Measurements from ENCODE around the gene GPAM.

The GPAM gene

DNA sequence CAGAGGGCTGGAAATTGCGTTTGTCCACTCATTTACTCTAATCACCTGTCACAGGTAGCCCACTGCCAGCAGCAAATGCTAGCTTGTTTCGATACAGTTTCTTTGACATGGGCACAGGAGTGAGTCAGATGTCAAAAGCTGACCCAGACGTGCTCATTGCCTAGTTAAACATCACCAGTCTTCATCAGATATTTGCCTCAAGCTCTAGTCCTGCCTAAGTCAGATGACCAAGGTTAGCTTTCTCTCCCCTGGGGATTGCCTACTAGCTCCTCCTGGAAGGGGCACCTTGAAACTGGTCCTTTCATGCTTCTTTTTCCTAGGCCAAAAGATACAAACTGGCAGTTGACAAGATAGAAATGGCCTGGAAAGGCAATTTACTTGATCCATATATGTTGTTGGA is 35.2 kb downstream of the GPAM start:
- H3K27me3 ChIP-seq (ENCODE audit: control insufficient read depth, insufficient read depth, low read length) = no peaks in the 10 kb centered on the region
- H3K27ac ChIP-seq (ENCODE audit: low read depth, low read length) = no peak overlapping the region
- H3K9ac ChIP-seq (ENCODE audit: low read depth, low read length) = no peak overlapping the region
- no peaks in the 10 kb centered on the region for H3K4me1 ChIP-seq (ENCODE audit: control insufficient read depth, insufficient read depth, low read length)
- no peaks in the 10 kb centered on the region for H3K9me3 ChIP-seq (ENCODE audit: control insufficient read depth, insufficient read depth, low read length)
- H3K36me3 ChIP-seq (ENCODE audit: control insufficient read depth, insufficient read depth, low read length) = peaks cover 19% of the 10 kb centered on the region
- no peak overlapping the region for H3K4me3 ChIP-seq (ENCODE audit: low read depth, low read length)

DNA sequence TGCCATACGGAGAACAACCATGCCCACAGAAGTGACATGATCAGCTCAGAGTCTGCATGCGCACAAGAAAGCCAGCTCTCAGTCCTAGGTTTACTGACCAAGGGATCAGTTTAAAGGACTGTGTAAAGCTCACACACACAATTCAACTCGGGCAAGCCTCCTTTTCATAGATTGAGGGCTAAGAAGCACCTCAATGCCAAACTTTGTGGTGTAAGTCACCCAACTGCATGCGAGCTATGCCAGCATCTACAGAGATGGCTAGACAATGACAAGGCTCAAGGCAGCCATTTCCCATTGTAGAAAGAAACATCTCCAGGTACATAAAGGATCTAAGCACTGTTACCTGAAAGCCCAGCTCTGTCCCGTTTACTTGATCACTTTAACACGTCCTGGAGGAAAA is 36.8 kb downstream of the GPAM start:
- H3K4me3 ChIP-seq (ENCODE audit: low read depth, low read length) = no peak overlapping the region
- no peaks in the 10 kb centered on the region for H3K4me1 ChIP-seq (ENCODE audit: control insufficient read depth, insufficient read depth, low read length)
- H3K9me3 ChIP-seq (ENCODE audit: control insufficient read depth, insufficient read depth, low read length) = no peaks in the 10 kb centered on the region
- H3K27me3 ChIP-seq (ENCODE audit: control insufficient read depth, insufficient read depth, low read length) = no peaks in the 10 kb centered on the region
- H3K27ac ChIP-seq (ENCODE audit: low read depth, low read length) = no peak overlapping the region
- peaks cover 7% of the 10 kb centered on the region; the same call in 1 of the 2 replicates for H3K36me3 ChIP-seq (ENCODE audit: control insufficient read depth, insufficient read depth, low read length)
- no peak overlapping the region for H3K9ac ChIP-seq (ENCODE audit: low read depth, low read length)

DNA sequence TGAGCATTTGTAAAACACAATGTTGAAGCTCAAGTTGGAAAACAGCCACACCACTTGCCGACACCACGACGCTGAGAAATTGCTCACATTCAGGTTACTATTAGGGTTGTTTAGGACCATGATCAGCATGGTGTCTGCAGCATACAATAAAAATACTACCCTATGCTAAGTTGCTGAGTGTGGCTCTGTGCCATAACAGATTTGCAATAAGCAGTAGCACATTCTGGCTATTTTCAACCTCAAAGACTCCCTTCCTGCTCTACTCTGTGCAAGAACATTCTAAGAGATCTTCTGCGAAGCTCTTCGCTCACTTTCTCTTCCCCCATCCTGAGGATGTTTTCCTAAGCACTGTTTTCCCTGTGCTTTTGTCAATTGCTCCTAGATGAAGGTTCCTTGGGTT is 38.3 kb downstream of the GPAM start:
- no peak overlapping the region for H3K9ac ChIP-seq (ENCODE audit: low read depth, low read length)

DNA sequence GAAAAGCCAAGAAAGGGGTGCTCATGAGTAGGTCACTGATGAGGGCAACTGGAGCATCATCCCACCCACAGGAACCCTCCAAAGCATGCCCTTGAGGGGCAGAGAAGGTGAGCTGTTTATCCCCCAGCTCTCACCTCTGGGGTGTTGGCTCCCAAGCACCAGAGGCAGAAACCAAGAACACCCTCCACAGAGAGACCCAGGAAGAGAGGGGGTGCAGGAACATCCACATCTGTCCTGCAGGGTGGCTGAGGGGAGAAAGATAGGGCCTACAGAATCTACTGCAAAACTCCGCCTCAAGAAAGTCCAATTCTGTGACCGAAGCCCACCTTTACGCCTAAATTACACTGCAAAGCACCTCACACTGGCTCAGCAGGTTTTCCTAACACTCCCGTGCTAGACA is 40.1 kb downstream of the GPAM start:
- Histone ChIP-seq H3K9ac (ENCODE audit: low read depth, low read length) (no peak overlapping the region), H3K4me1 (ENCODE audit: control insufficient read depth, insufficient read depth, low read length) (no peaks in the 10 kb centered on the region), H3K36me3 (ENCODE audit: control insufficient read depth, insufficient read depth, low read length) (no peaks in the 10 kb centered on the region), H3K27me3 (ENCODE audit: control insufficient read depth, insufficient read depth, low read length) (no peaks in the 10 kb centered on the region), H3K4me3 (ENCODE audit: low read depth, low read length) (no peak overlapping the region), H3K27ac (ENCODE audit: low read depth, low read length) (no peak overlapping the region), H3K9me3 (ENCODE audit: control insufficient read depth, insufficient read depth, low read length) (no peaks in the 10 kb centered on the region)

More for the DNA sequence above, 38.3 kb downstream of the GPAM start:
- Histone ChIP-seq H3K4me3 (ENCODE audit: low read depth, low read length) (no peak overlapping the region), H3K36me3 (ENCODE audit: control insufficient read depth, insufficient read depth, low read length) (no peaks in the 10 kb centered on the region; the same call in 1 of the 2 replicates), H3K27me3 (ENCODE audit: control insufficient read depth, insufficient read depth, low read length) (no peaks in the 10 kb centered on the region), H3K4me1 (ENCODE audit: control insufficient read depth, insufficient read depth, low read length) (no peaks in the 10 kb centered on the region), H3K27ac (ENCODE audit: low read depth, low read length) (no peak overlapping the region), H3K9me3 (ENCODE audit: control insufficient read depth, insufficient read depth, low read length) (no peaks in the 10 kb centered on the region)

DNA sequence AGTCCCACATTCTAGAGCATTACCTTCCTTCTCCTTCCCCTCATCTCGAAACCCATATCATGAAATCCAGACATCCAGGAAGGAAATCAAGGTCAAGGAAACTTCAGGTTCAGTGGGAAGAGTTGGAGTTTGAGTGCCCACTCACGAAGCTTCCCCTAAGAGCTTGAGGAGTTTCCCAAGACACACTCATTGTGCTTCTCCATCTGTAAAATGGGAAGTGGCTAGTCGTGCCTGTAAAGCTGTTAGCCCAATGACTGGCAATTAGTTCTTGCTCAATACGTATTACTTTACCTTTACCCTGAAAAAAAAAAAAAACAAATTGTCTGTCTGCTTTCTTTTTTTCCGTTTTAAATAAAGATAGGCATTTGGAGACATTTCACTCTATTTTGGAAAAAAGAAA is 42.3 kb downstream of the GPAM start:
- Histone ChIP-seq H3K36me3 (ENCODE audit: control insufficient read depth, insufficient read depth, low read length) (no peaks in the 10 kb centered on the region), H3K27ac (ENCODE audit: low read depth, low read length) (no peak overlapping the region), H3K27me3 (ENCODE audit: control insufficient read depth, insufficient read depth, low read length) (no peaks in the 10 kb centered on the region), H3K4me1 (ENCODE audit: control insufficient read depth, insufficient read depth, low read length) (no peaks in the 10 kb centered on the region; the same call in 1 of the 2 replicates), H3K9ac (ENCODE audit: low read depth, low read length) (no peak overlapping the region), H3K9me3 (ENCODE audit: control insufficient read depth, insufficient read depth, low read length) (no peaks in the 10 kb centered on the region), H3K4me3 (ENCODE audit: low read depth, low read length) (no peak overlapping the region)

GRCh38 chr10:112140110-112140970 is 43.2 kb downstream of the GPAM start:
- H3K4me1 ChIP-seq (ENCODE audit: control insufficient read depth, insufficient read depth, low read length) = no peaks in the 10 kb centered on the region; the same call in 1 of the 2 replicates
- no peaks in the 10 kb centered on the region for H3K27me3 ChIP-seq (ENCODE audit: control insufficient read depth, insufficient read depth, low read length)
- H3K9ac ChIP-seq (ENCODE audit: low read depth, low read length) = no peak overlapping the region
- no peak overlapping the region for H3K4me3 ChIP-seq (ENCODE audit: low read depth, low read length)
- no peaks in the 10 kb centered on the region for H3K36me3 ChIP-seq (ENCODE audit: control insufficient read depth, insufficient read depth, low read length)
- no peaks in the 10 kb centered on the region for H3K9me3 ChIP-seq (ENCODE audit: control insufficient read depth, insufficient read depth, low read length)
- no peak overlapping the region for H3K27ac ChIP-seq (ENCODE audit: low read depth, low read length)

- Histone ChIP-seq H3K4me3 (ENCODE audit: low read depth, low read length) (no peak overlapping the region), H3K9me3 (ENCODE audit: control insufficient read depth, insufficient read depth, low read length) (no peaks in the 10 kb centered on the region), H3K27me3 (ENCODE audit: control insufficient read depth, insufficient read depth, low read length) (no peaks in the 10 kb centered on the region), H3K9ac (ENCODE audit: low read depth, low read length) (no peak overlapping the region), H3K27ac (ENCODE audit: low read depth, low read length) (no peak overlapping the region), H3K4me1 (ENCODE audit: control insufficient read depth, insufficient read depth, low read length) (no peaks in the 10 kb centered on the region; the same call in 1 of the 2 replicates), H3K36me3 (ENCODE audit: control insufficient read depth, insufficient read depth, low read length) (no peaks in the 10 kb centered on the region)
These were observed 44.4 kb downstream of the GPAM start for GRCh38 chr10:112139176-112139575.

GRCh38 chr10:112137154-112137987 is 46.2 kb downstream of the GPAM start:
- no peaks in the 10 kb centered on the region for H3K9me3 ChIP-seq (ENCODE audit: control insufficient read depth, insufficient read depth, low read length)
- H3K4me3 ChIP-seq (ENCODE audit: low read depth, low read length) = no peak overlapping the region
- H3K4me1 ChIP-seq (ENCODE audit: control insufficient read depth, insufficient read depth, low read length) = no peaks in the 10 kb centered on the region; the same call in 1 of the 2 replicates
- H3K27me3 ChIP-seq (ENCODE audit: control insufficient read depth, insufficient read depth, low read length) = no peaks in the 10 kb centered on the region
- no peak overlapping the region for H3K27ac ChIP-seq (ENCODE audit: low read depth, low read length)
- H3K9ac ChIP-seq (ENCODE audit: low read depth, low read length) = no peak overlapping the region
- no peaks in the 10 kb centered on the region for H3K36me3 ChIP-seq (ENCODE audit: control insufficient read depth, insufficient read depth, low read length)

DNA sequence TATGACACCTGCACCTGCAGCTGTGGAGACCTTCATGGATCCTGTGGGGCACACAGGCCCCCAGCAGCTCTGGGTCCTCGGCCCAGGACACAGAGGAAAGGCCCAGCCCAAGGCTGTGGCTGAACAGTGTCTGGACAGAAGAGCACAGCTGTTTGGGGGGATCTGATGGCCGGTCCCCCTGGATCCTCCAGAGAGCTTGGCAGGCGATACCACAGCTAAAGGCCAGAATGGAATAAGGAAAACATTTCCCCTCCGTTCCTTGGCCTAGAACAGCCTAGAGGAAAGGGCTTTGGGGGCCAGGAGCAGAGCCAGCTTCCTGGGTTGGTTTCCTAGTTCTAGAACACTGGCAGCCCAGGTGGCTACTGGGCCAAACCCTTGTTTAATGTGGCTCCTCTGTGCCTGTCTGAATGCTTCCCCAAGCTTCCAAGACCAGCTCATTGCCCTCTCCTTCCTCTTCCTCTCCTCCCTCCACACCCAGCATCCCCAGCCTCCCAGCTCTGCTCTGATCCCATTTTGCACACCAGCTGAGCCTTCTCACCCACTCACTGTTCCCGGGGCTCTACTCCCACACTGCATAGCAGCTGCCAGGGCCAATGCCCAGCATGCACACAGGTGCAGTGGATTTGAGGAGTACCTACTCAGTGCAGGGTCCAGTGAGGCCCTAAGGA is 46.9 kb downstream of the GPAM start:
- no peak overlapping the region for H3K4me3 ChIP-seq (ENCODE audit: low read depth, low read length)
- H3K36me3 ChIP-seq (ENCODE audit: control insufficient read depth, insufficient read depth, low read length) = no peaks in the 10 kb centered on the region
- H3K9ac ChIP-seq (ENCODE audit: low read depth, low read length) = no peak overlapping the region
- H3K27ac ChIP-seq (ENCODE audit: low read depth, low read length) = no peak overlapping the region
- no peaks in the 10 kb centered on the region for H3K27me3 ChIP-seq (ENCODE audit: control insufficient read depth, insufficient read depth, low read length)
- no peaks in the 10 kb centered on the region for H3K9me3 ChIP-seq (ENCODE audit: control insufficient read depth, insufficient read depth, low read length)
- H3K4me1 ChIP-seq (ENCODE audit: control insufficient read depth, insufficient read depth, low read length) = no peaks in the 10 kb centered on the region; the same call in 1 of the 2 replicates

- H3K4me1 ChIP-seq (ENCODE audit: control insufficient read depth, insufficient read depth, low read length) = no peaks in the 10 kb centered on the region; the same call in 1 of the 2 replicates
- no peaks in the 10 kb centered on the region for H3K9me3 ChIP-seq (ENCODE audit: control insufficient read depth, insufficient read depth, low read length)
- H3K27me3 ChIP-seq (ENCODE audit: control insufficient read depth, insufficient read depth, low read length) = no peaks in the 10 kb centered on the region
- H3K27ac ChIP-seq (ENCODE audit: low read depth, low read length) = no peak overlapping the region
- no peak overlapping the region for H3K4me3 ChIP-seq (ENCODE audit: low read depth, low read length)
- H3K36me3 ChIP-seq (ENCODE audit: control insufficient read depth, insufficient read depth, low read length) = no peaks in the 10 kb centered on the region
- no peak overlapping the region for H3K9ac ChIP-seq (ENCODE audit: low read depth, low read length)
These were observed 48.0 kb downstream of the GPAM start for GRCh38 chr10:112135604-112136003.
